PC-9 (cell line): Measurements from ENCODE around the gene CYP4F2. TPM values are rescaled to one million over a fixed set of nuclear protein-coding genes. Genes with fewer than 3 reads are reported as not detected.

Experiments used
- BruUV-seq: library from RNA; stranded (reverse); fragments of 400-500 nt; replicated peaks from 2 replicates; lab custom pipeline; 2021; lab: Mats Ljungman, UMichigan
- CTCF ChIA-PET: fragments of 300-600 bp; sonication (Branson Sonifier 250); formaldehyde crosslinking; loops from one replicate; lab custom pipeline; 2022; ENCODE audit warnings: antibody characterized with exemption; lab: Charles Lee
- POLR2A ChIA-PET: fragments of 300-600 bp; sonication (Branson Sonifier 250); formaldehyde crosslinking; loops from one replicate; lab custom pipeline; 2022; ENCODE audit warnings: antibody characterized with exemption; ENCODE audit not compliant: unreplicated experiment; lab: Charles Lee
- DNase-seq, 2 experiments: peaks; one replicate each; pipeline versions ENCODE4 v3.0.0 to v3.0.0-alpha.2; 2015 to 2022; ENCODE audit warnings: mixed read lengths in 1 of 2
- H2AFZ ChIP-seq: fragments of 200-600 bp; sonication (generic); 2 replicates; pipeline ENCODE4 v1.8.1; 2017; ENCODE audit warnings: antibody characterized with exemption
- H3F3A ChIP-seq: fragments of 200-600 bp; sonication (generic); 2 replicates; pipeline ENCODE4 v1.8.1; 2017; ENCODE audit warnings: antibody characterized with exemption, mild to moderate bottlenecking, low read depth; ENCODE audit not compliant: insufficient read depth
- H3K27ac ChIP-seq: fragments of 200-600 bp; sonication (generic); 2 replicates; pipeline ENCODE4 v1.6.1; 2016; ENCODE audit warnings: mixed run types
- H3K27me3 ChIP-seq: fragments of 200-600 bp; sonication (generic); 2 replicates; pipeline ENCODE4 v1.6.1; 2016; ENCODE audit warnings: low read depth, mixed run types; ENCODE audit not compliant: insufficient read depth
- H3K36me3 ChIP-seq: fragments of 200-600 bp; sonication (generic); 2 replicates; pipeline ENCODE4 v1.6.1; 2016; ENCODE audit warnings: low read depth, mixed run types
- H3K4me1 ChIP-seq: fragments of 200-600 bp; sonication (generic); replicated peaks from 2 replicates; pipeline ENCODE4 v1.6.1; 2016; ENCODE audit warnings: mixed run types; ENCODE audit not compliant: insufficient read depth
- H3K4me2 ChIP-seq: fragments of 200-600 bp; sonication (generic); 2 replicates; pipeline ENCODE4 v1.6.1; 2017; ENCODE audit warnings: mixed run types
- H3K4me3 ChIP-seq: fragments of 200-600 bp; sonication (generic); 2 replicates; pipeline ENCODE4 v1.6.1; 2016; ENCODE audit warnings: mixed run types
- H3K79me2 ChIP-seq: fragments of 200-600 bp; sonication (generic); 2 replicates; pipeline ENCODE4 v1.6.1; 2017; ENCODE audit warnings: low read depth, mixed run types
- H3K9me2 ChIP-seq: fragments of 200-600 bp; sonication (generic); 2 replicates; pipeline ENCODE4 v1.8.1; 2017; ENCODE audit warnings: mild to moderate bottlenecking; ENCODE audit not compliant: insufficient read depth
- H3K9me3 ChIP-seq: fragments of 200-600 bp; sonication (generic); 2 replicates; pipeline ENCODE4 v1.8.1; 2016; ENCODE audit warnings: low read depth; ENCODE audit not compliant: insufficient read depth
- H4K20me1 ChIP-seq: fragments of 200-600 bp; sonication (generic); 2 replicates; pipeline ENCODE4 v1.8.1; 2017; ENCODE audit not compliant: insufficient read depth
- EZH2 ChIP-seq: fragments of 200-600 bp; sonication (generic); IDR thresholded peaks from 2 replicates; pipeline ENCODE4 v1.8.0; 2017; ENCODE audit warnings: antibody characterized with exemption, low read depth
- intact Hi-C: fragments of 100-400 bp; cut with micrococcal nuclease; formaldehyde crosslinking; loops from one replicate; pipeline ENCODE4 v1.10.0; 2022; ENCODE audit not compliant: unreplicated experiment
- total RNA-seq: library from RNA; stranded (reverse); gene quantifications from 2 replicates; pipeline ENCODE4 v1.2.3, GENCODE V29; 2021
- TF ChIP-seq, protein P1 (sequence below): fragments of 200-600 bp; sonication (generic); conservative IDR thresholded peaks from 2 replicates; pipeline ENCODE4 v1.6.1; 2017; ENCODE audit warnings: mixed run types, antibody characterized with exemption, mild to moderate bottlenecking, moderate library complexity

The CYP4F2 gene
- total RNA-seq, 1 experiment from 2014 or later, result 0.31 TPM

- TF ChIP-seq, protein P1, sequence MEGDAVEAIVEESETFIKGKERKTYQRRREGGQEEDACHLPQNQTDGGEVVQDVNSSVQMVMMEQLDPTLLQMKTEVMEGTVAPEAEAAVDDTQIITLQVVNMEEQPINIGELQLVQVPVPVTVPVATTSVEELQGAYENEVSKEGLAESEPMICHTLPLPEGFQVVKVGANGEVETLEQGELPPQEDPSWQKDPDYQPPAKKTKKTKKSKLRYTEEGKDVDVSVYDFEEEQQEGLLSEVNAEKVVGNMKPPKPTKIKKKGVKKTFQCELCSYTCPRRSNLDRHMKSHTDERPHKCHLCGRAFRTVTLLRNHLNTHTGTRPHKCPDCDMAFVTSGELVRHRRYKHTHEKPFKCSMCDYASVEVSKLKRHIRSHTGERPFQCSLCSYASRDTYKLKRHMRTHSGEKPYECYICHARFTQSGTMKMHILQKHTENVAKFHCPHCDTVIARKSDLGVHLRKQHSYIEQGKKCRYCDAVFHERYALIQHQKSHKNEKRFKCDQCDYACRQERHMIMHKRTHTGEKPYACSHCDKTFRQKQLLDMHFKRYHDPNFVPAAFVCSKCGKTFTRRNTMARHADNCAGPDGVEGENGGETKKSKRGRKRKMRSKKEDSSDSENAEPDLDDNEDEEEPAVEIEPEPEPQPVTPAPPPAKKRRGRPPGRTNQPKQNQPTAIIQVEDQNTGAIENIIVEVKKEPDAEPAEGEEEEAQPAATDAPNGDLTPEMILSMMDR, result no peak
- no peak for TF ChIP-seq EZH2
- ChIA-PET POLR2A (no interaction called here), CTCF (no interaction called here)
- Histone ChIP-seq H2AFZ (no peak overlapping the region), H3K27ac (no peak overlapping the region), H3K79me2 (no peaks in the 10 kb centered on the region), H3F3A (peaks cover 21% of the 10 kb centered on the region), H3K27me3 (no peaks in the 10 kb centered on the region), H3K9me2 (no peaks in the 10 kb centered on the region), H3K4me2 (no peak overlapping the region), H4K20me1 (no peaks in the 10 kb centered on the region), H3K36me3 (no peaks in the 10 kb centered on the region), H3K4me3 (no peak overlapping the region), H3K4me1 (peaks cover 16% of the 10 kb centered on the region), H3K9me3 (no peaks in the 10 kb centered on the region)
- no peak for DNase-seq
- intact Hi-C loops, result loop anchor here (1.0 kb wide), 2 partner anchors 55 to 241 kb away; partner anchors contain the start of gene OR10H1
- BruUV-seq, result no TSS peak
These were observed 28.0 kb downstream of the CYP4F2 start for GRCh38 chr19:15869873-15870272.

DNA sequence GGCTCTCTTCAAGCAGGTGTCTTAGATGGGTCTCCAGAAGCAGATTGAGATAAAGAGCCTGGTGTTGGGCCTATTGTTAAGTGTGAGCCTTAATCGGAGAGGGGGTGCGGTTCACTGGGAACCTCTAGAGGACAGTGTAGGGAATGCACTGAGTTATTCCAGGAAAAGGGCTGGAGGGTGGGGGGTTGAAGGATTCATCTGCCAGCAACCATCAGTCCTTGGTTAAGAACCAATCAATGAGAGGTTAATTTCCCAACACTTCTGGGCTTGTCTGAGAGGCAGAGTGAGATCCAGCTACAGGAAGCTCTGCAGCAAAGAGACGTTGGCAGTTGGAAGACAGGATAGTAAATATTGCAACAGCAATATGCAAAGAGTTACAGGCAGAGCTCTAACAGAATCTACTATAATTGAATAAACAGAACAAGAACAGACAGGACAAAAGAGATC lies 28.7 kb downstream of the CYP4F2 start:
- Histone ChIP-seq H3K4me3 (no peak overlapping the region), H3K79me2 (no peaks in the 10 kb centered on the region), H3K27me3 (no peaks in the 10 kb centered on the region), H3K27ac (no peak overlapping the region), H2AFZ (no peak overlapping the region), H4K20me1 (no peaks in the 10 kb centered on the region), H3K4me2 (0 out of 2 replicates have a peak overlapping the region, but pooled peaks have one; percentile 0), H3K4me1 (peaks cover 16% of the 10 kb centered on the region), H3F3A (peaks cover 21% of the 10 kb centered on the region), H3K9me3 (no peaks in the 10 kb centered on the region), H3K36me3 (no peaks in the 10 kb centered on the region), H3K9me2 (no peaks in the 10 kb centered on the region)
- no TSS peak for BruUV-seq
- peak; percentile 58 to 81 for DNase-seq
- TF ChIP-seq, protein P1, result peak; percentile 91
- TF ChIP-seq EZH2, result no peak
- intact Hi-C loops, result loop anchor here (1.0 kb wide), 2 partner anchors 54 to 240 kb away; partner anchors contain the start of gene OR10H1
- ChIA-PET CTCF (interaction anchor here (0.6 kb wide), 1 partner anchor 1005 kb away, joined by 3 read pairs; no protein-coding TSS in a partner anchor), POLR2A (no interaction called here)

DNA sequence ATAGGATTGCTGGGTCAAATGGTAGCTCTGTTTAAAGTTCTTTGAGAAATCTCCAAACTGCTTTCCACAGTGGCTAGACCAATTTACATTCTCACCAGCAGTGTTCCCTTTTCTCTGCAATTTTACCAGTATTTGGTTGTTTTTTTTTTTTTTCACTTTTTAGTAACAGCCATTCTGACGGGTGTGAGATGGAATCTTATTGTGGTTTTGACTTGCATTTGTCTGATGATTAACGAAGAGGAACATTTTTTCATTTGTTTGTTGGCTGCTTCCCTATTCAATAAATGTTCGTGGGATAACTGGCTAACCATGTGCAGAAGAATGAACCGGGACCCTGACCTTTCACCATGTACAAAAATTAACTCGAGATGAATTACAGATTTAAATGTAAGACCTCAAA lies 31.2 kb downstream of the CYP4F2 start:
- H4K20me1 ChIP-seq, result no peaks in the 10 kb centered on the region
- H3K27me3 ChIP-seq, result no peaks in the 10 kb centered on the region
- TF ChIP-seq, protein P1, result no peak
- TF ChIP-seq EZH2, result no peak
- peaks cover 6% of the 10 kb centered on the region; the same call in 1 of the 2 replicates for H3K4me1 ChIP-seq
- H3K4me3 ChIP-seq, result no peak overlapping the region
- ChIA-PET CTCF (interaction anchor here (0.7 kb wide), 1 partner anchor 111 kb away, joined by 3 read pairs; no protein-coding TSS in a partner anchor), POLR2A (no interaction called here)
- no peaks in the 10 kb centered on the region for H3K36me3 ChIP-seq
- H3K4me2 ChIP-seq, result no peak overlapping the region
- no peak for DNase-seq
- BruUV-seq, result no TSS peak
- H3K9me3 ChIP-seq, result no peaks in the 10 kb centered on the region
- H3K9me2 ChIP-seq, result no peaks in the 10 kb centered on the region
- H2AFZ ChIP-seq, result no peak overlapping the region
- intact Hi-C loops, result no loop called here
- no peaks in the 10 kb centered on the region for H3K79me2 ChIP-seq
- no peak overlapping the region for H3K27ac ChIP-seq
- peaks cover 13% of the 10 kb centered on the region for H3F3A ChIP-seq
